GM18498 (cell line): ENCODE results near the gene TBCB.
"Not testable (repeated sequence)": the region's sequence is repeated elsewhere in the genome, so short reads cannot be mapped to it uniquely, and the experiment has no call there.

Source experiments
- ATAC-seq: cut with Tn5 transposase; IDR thresholded peaks from one replicate; pipeline ENCODE4 v1.9.1; 2021; ENCODE audit warnings: mild to moderate bottlenecking, moderate library complexity; ENCODE audit not compliant: unreplicated experiment

The TBCB gene

GRCh38 chr19:36131221-36131620 is 16.0 kb downstream of the TBCB start:
- ATAC-seq: not testable (repeated sequence)

GRCh38 chr19:36134867-36135266 is 19.6 kb downstream of the TBCB start:
- not testable (repeated sequence) for ATAC-seq

GRCh38 chr19:36136964-36137686 is 21.9 kb downstream of the TBCB start:
- ATAC-seq: no peak

GRCh38 chr19:36139120-36139472 is 23.8 kb downstream of the TBCB start:
- ATAC-seq: no peak

- peak; percentile 78 for ATAC-seq
These were observed 24.4 kb downstream of the TBCB start, which contains the start of gene CAPNS1 for GRCh38 chr19:36139473-36140303. Gene CAPNS1, plus strand, starts transcription at chr19:36140066. Its CDS starts 946 bp downstream, at chr19:36141012.

- peak; percentile 23 for ATAC-seq
These were observed 25.2 kb downstream of the TBCB start for GRCh38 chr19:36140304-36141038.

- ATAC-seq: peak; percentile 52
These were observed 26.0 kb downstream of the TBCB start for GRCh38 chr19:36141039-36141927.

- no peak for ATAC-seq
These were observed 26.8 kb downstream of the TBCB start for GRCh38 chr19:36142046-36142445.

GRCh38 chr19:36142496-36142895 is 27.2 kb downstream of the TBCB start:
- no peak for ATAC-seq

GRCh38 chr19:36144624-36145023 is 29.4 kb downstream of the TBCB start:
- no peak for ATAC-seq

GRCh38 chr19:36149673-36150406 is 34.6 kb downstream of the TBCB start:
- no peak for ATAC-seq

- ATAC-seq: no peak
These were observed 35.3 kb downstream of the TBCB start for GRCh38 chr19:36150586-36150985.

GRCh38 chr19:36151144-36152018 is 36.1 kb downstream of the TBCB start:
- ATAC-seq: no peak

- no peak for ATAC-seq
These were observed 36.7 kb downstream of the TBCB start for GRCh38 chr19:36152019-36152351.

GRCh38 chr19:36152352-36153091 is 37.3 kb downstream of the TBCB start, which contains the start of gene COX7A1:
Gene COX7A1, minus strand, starts transcription at chr19:36152447. Its CDS starts 40 bp downstream, at chr19:36152407.
- ATAC-seq: no peak

- no peak for ATAC-seq
These were observed 37.9 kb downstream of the TBCB start for GRCh38 chr19:36153126-36153525.

GRCh38 chr19:36160821-36161596 is 45.7 kb downstream of the TBCB start:
- no peak for ATAC-seq
